Loucy (cell line): ENCODE results near the gene FAM219A.

Experiments
- H2AFZ ChIP-seq: fragments of 200-600 bp; sonication (generic); 2 replicates; pipeline ENCODE4 v1.6.0; 2016; ENCODE audit warnings: antibody characterized with exemption, mild to moderate bottlenecking, low read length, moderate library complexity
- H3F3A ChIP-seq: fragments of 200-600 bp; 2 replicates; pipeline ENCODE4 v1.6.0; 2016; ENCODE audit warnings: antibody characterized with exemption, low read depth, mild to moderate bottlenecking
- H3K27me3 ChIP-seq: fragments of 200-600 bp; sonication (generic); 2 replicates; pipeline ENCODE4 v1.6.1; 2014; ENCODE audit warnings: low read length, mild to moderate bottlenecking; ENCODE audit not compliant: insufficient read depth, poor library complexity, severe bottlenecking
- H3K36me3 ChIP-seq: fragments of 200-600 bp; sonication (generic); 2 replicates; pipeline ENCODE4 v1.6.1; 2016; ENCODE audit warnings: low read length; ENCODE audit not compliant: insufficient read depth
- H3K4me1 ChIP-seq: fragments of 200-600 bp; sonication (generic); 2 replicates; pipeline ENCODE4 v1.5.1; 2014; ENCODE audit warnings: low read length, mild to moderate bottlenecking; ENCODE audit not compliant: insufficient read depth, poor library complexity, severe bottlenecking
- H3K4me2 ChIP-seq: fragments of 200-600 bp; sonication (generic); 2 replicates; pipeline ENCODE4 v1.6.0; 2014; ENCODE audit warnings: antibody characterized with exemption, low read length, low read depth, mild to moderate bottlenecking; ENCODE audit not compliant: poor library complexity, severe bottlenecking
- H3K4me3 ChIP-seq: fragments of 200-600 bp; sonication (generic); 2 replicates; pipeline ENCODE4 v1.5.1; 2014; ENCODE audit warnings: low read length, mild to moderate bottlenecking, mixed read lengths; ENCODE audit not compliant: poor library complexity, severe bottlenecking
- H3K79me2 ChIP-seq: fragments of 200-600 bp; sonication (generic); 2 replicates; pipeline ENCODE4 v1.6.1; 2014; ENCODE audit warnings: low read length; ENCODE audit not compliant: insufficient read depth
- H3K9ac ChIP-seq: fragments of 200-600 bp; sonication (generic); 2 replicates; pipeline ENCODE4 v1.6.0; 2014; ENCODE audit warnings: mild to moderate bottlenecking, low read depth, low read length, moderate library complexity; ENCODE audit not compliant: poor library complexity, severe bottlenecking
- H3K9me2 ChIP-seq: fragments of 200-600 bp; sonication (generic); replicated peaks from 2 replicates; pipeline ENCODE4 v1.6.1; 2016; ENCODE audit warnings: low read depth, low read length, mixed read lengths
- H3K9me3 ChIP-seq: fragments of 200-600 bp; sonication (generic); 2 replicates; pipeline ENCODE4 v1.6.1; 2014; ENCODE audit warnings: mild to moderate bottlenecking, antibody characterized with exemption, low read length, low read depth; ENCODE audit not compliant: insufficient read depth
- H4K20me1 ChIP-seq: fragments of 200-600 bp; sonication (generic); 2 replicates; pipeline ENCODE4 v1.6.0; 2014; ENCODE audit warnings: antibody characterized with exemption, low read length, mild to moderate bottlenecking; ENCODE audit not compliant: insufficient read depth, poor library complexity, severe bottlenecking
- CTCF ChIP-seq: fragments of 200-600 bp; sonication (generic); conservative IDR thresholded peaks from 2 replicates; pipeline ENCODE4 v1.5.1; 2014; ENCODE audit warnings: mild to moderate bottlenecking, antibody characterized with exemption, low read length
- EZH2phosphoT487 ChIP-seq: fragments of 200-600 bp; IDR thresholded peaks from 2 replicates; pipeline ENCODE4 v1.6.1; 2018; ENCODE audit warnings: antibody characterized with exemption, mild to moderate bottlenecking, moderate library complexity, borderline replicate concordance

The FAM219A gene

GRCh38 chr9:34457266-34458012, 931 bp downstream of the FAM219A start:
- H3K9ac ChIP-seq, result peak overlapping the region; percentile 70

GRCh38 chr9:34456746-34457145, 1.6 kb downstream of the FAM219A start:
- no peaks in the 10 kb centered on the region for H3K9me2 ChIP-seq
- H3K9me3 ChIP-seq, result no peaks in the 10 kb centered on the region
- TF ChIP-seq CTCF (no peak), EZH2phosphoT487 (no peak)
- H3K27me3 ChIP-seq, result no peaks in the 10 kb centered on the region
- H2AFZ ChIP-seq, result no peak overlapping the region
- H3K4me2 ChIP-seq, result peak overlapping the region; percentile 92
- H3K4me1 ChIP-seq, result peaks cover 25% of the 10 kb centered on the region
- no peaks in the 10 kb centered on the region for H4K20me1 ChIP-seq
- H3F3A ChIP-seq, result 0 out of 2 replicates have a peak, but pooled peaks cover 5% of the 10 kb centered on the region
- peak overlapping the region; percentile 37 for H3K9ac ChIP-seq
- H3K4me3 ChIP-seq, result peak overlapping the region; percentile 88
- peaks cover 5% of the 10 kb centered on the region; the same call in 1 of the 2 replicates for H3K79me2 ChIP-seq
- H3K36me3 ChIP-seq, result no peaks in the 10 kb centered on the region

More at GRCh38 chr9:34457266-34458012, 931 bp downstream of the FAM219A start:
- H3K4me3 ChIP-seq, result peak overlapping the region; percentile 88
- H3K9me2 ChIP-seq, result no peaks in the 10 kb centered on the region
- peaks cover 5% of the 10 kb centered on the region; the same call in 1 of the 2 replicates for H3K79me2 ChIP-seq
- no peak for TF ChIP-seq EZH2phosphoT487
- no peak for TF ChIP-seq CTCF
- H2AFZ ChIP-seq, result peak overlapping the region; percentile 79
- H3K27me3 ChIP-seq, result no peaks in the 10 kb centered on the region
- no peaks in the 10 kb centered on the region for H3K36me3 ChIP-seq
- H4K20me1 ChIP-seq, result no peaks in the 10 kb centered on the region
- peak overlapping the region; percentile 92 for H3K4me2 ChIP-seq
- H3K4me1 ChIP-seq, result peaks cover 24% of the 10 kb centered on the region
- H3F3A ChIP-seq, result 0 out of 2 replicates have a peak, but pooled peaks cover 5% of the 10 kb centered on the region
- no peaks in the 10 kb centered on the region for H3K9me3 ChIP-seq

- Histone ChIP-seq H2AFZ (no peak overlapping the region), H3K4me2 (peak overlapping the region; percentile 92), H3K9me2 (no peaks in the 10 kb centered on the region), H4K20me1 (no peaks in the 10 kb centered on the region), H3K79me2 (peaks cover 5% of the 10 kb centered on the region; the same call in 1 of the 2 replicates), H3K9ac (peak overlapping the region; percentile 37), H3K36me3 (no peaks in the 10 kb centered on the region), H3K4me1 (peaks cover 30% of the 10 kb centered on the region), H3K27me3 (no peaks in the 10 kb centered on the region), H3F3A (0 out of 2 replicates have a peak, but pooled peaks cover 5% of the 10 kb centered on the region), H3K4me3 (no peak overlapping the region), H3K9me3 (no peaks in the 10 kb centered on the region)
- TF ChIP-seq EZH2phosphoT487, result no peak
- TF ChIP-seq CTCF, result no peak
Measured at GRCh38 chr9:34456151-34456550, 2.2 kb downstream of the FAM219A start.
